Cardiac muscle cell (in vitro differentiated cells and primary cell): ENCODE results near the gene METTL17. TPM values are rescaled to one million over a fixed set of nuclear protein-coding genes. Genes with fewer than 3 reads are reported as not detected.

ENCODE experiments used
- DNase-seq, 2 donors: peaks; one replicate each; pipeline versions ENCODE4 v3.0.0 to v3.0.0-alpha.2; 2010 to 2017; ENCODE audit warnings: low read depth in 1 of 2, low spot score in 1 of 2
- H3K27ac ChIP-seq: fragments of 200-600 bp; sonication (generic); 2 replicates; pipeline ENCODE4 v1.5.1; 2016
- H3K27me3 ChIP-seq: fragments of 200-600 bp; sonication (generic); 2 replicates; pipeline ENCODE4 v1.6.0; 2016; ENCODE audit warnings: control low read depth
- H3K36me3 ChIP-seq: fragments of 200-600 bp; sonication (generic); 2 replicates; pipeline ENCODE4 v1.5.1; 2016; ENCODE audit warnings: control low read depth
- H3K4me1 ChIP-seq: fragments of 200-600 bp; sonication (generic); 2 replicates; pipeline ENCODE4 v1.8.1; 2017; ENCODE audit warnings: low read depth, mild to moderate bottlenecking, mixed run types
- H3K4me3 ChIP-seq: fragments of 200-600 bp; sonication (generic); 2 replicates; pipeline ENCODE4 v1.5.1; 2016; ENCODE audit warnings: mild to moderate bottlenecking
- H3K9me3 ChIP-seq: fragments of 200-600 bp; sonication (generic); 2 replicates; pipeline ENCODE4 v1.5.1; 2017; ENCODE audit warnings: low read depth, mild to moderate bottlenecking, control low read depth
- CTCF ChIP-seq: IDR thresholded peaks from 2 replicates; pipeline ENCODE4 v1.5.1; 2012; ENCODE audit warnings: low read depth, mild to moderate bottlenecking, low read length
- polyA plus RNA-seq: library from polyadenylated mRNA; unstranded; fragments of >200 nt; fragmentation: Nextera tagmentation; extraction: Ambion mirVana; gene quantifications from 2 replicates; pipeline ENCODE4 v1.2.1, GENCODE V29; 2016
- total RNA-seq: library from RNA; depleted of rRNA; stranded (reverse); fragments of >200 nt; gene quantifications from 2 replicates; pipeline ENCODE4 v1.2.3, GENCODE V29; 2016

Gene METTL17
- total and polyA plus RNA-seq, 2 experiments from 2014 or later: 122 to 152 TPM

GRCh38 chr14:21026274-21026987 lies 36.7 kb downstream of the METTL17 start:
- no peak for TF ChIP-seq CTCF
- DNase-seq: no peak
- peak overlapping the region; percentile 92 for H3K27ac ChIP-seq
- H3K9me3 ChIP-seq: no peaks in the 10 kb centered on the region
- peaks cover 1% of the 10 kb centered on the region for H3K36me3 ChIP-seq
- H3K4me1 ChIP-seq: peaks cover 35% of the 10 kb centered on the region
- peak overlapping the region; percentile 65 for H3K4me3 ChIP-seq
- H3K27me3 ChIP-seq: no peaks in the 10 kb centered on the region

GRCh38 chr14:21026988-21027315 lies 37.2 kb downstream of the METTL17 start:
- H3K27me3 ChIP-seq: no peaks in the 10 kb centered on the region
- DNase-seq: peak in 1 of 2 donors; percentile 54
- peak overlapping the region; percentile 92 for H3K27ac ChIP-seq
- peaks cover 35% of the 10 kb centered on the region for H3K4me1 ChIP-seq
- no peaks in the 10 kb centered on the region for H3K9me3 ChIP-seq
- TF ChIP-seq CTCF: no peak
- no peak overlapping the region for H3K4me3 ChIP-seq
- H3K36me3 ChIP-seq: no peaks in the 10 kb centered on the region

GRCh38 chr14:21029917-21030316 lies 40.1 kb downstream of the METTL17 start, which contains the start of gene TPPP2:
TPPP2 (plus strand) TSS chr14:21030217; CDS start chr14:21030582, 365 bp downstream.
- DNase-seq: no peak
- no peak for TF ChIP-seq CTCF
- no peaks in the 10 kb centered on the region for H3K36me3 ChIP-seq
- no peaks in the 10 kb centered on the region for H3K27me3 ChIP-seq
- no peak within 1 kb of the TSS for H3K4me3 ChIP-seq
- no peak within 1 kb of the TSS for H3K27ac ChIP-seq
- peaks cover 24% of the 10 kb centered on the region for H3K4me1 ChIP-seq
- no peaks in the 10 kb centered on the region for H3K9me3 ChIP-seq

GRCh38 chr14:21030531-21030930 lies 40.8 kb downstream of the METTL17 start:
- Histone ChIP-seq H3K4me3 (no peak overlapping the region), H3K27me3 (no peaks in the 10 kb centered on the region), H3K4me1 (peaks cover 24% of the 10 kb centered on the region), H3K9me3 (no peaks in the 10 kb centered on the region), H3K36me3 (no peaks in the 10 kb centered on the region), H3K27ac (no peak overlapping the region)
- no peak for DNase-seq
- TF ChIP-seq CTCF: no peak

GRCh38 chr14:21032326-21033132 lies 42.7 kb downstream of the METTL17 start:
- no peak for TF ChIP-seq CTCF
- no peak overlapping the region for H3K27ac ChIP-seq
- peaks cover 5% of the 10 kb centered on the region for H3K4me1 ChIP-seq
- H3K9me3 ChIP-seq: no peaks in the 10 kb centered on the region
- no peaks in the 10 kb centered on the region for H3K27me3 ChIP-seq
- H3K4me3 ChIP-seq: no peak overlapping the region
- H3K36me3 ChIP-seq: no peaks in the 10 kb centered on the region
- DNase-seq: no peak
